A549 (cell line): ENCODE results near the gene SLC6A19. TPM values are rescaled to one million over a fixed set of nuclear protein-coding genes. Genes with fewer than 3 reads are reported as not detected.

ENCODE experiments used
- ATAC-seq, 2 experiments: fragments of 200-7000 bp in 1 of 2; fragments of >200 bp in 1 of 2; cut with Nextera tagmentation in 1 of 2; cut with Tn5 transposase in 1 of 2; 3 replicates each; pipeline versions ENCODE4 v1.8.0 to v1.9.1; 2018 to 2020; ENCODE audit warnings: mild to moderate bottlenecking in 1 of 2, moderate library complexity in 1 of 2
- CTCF ChIA-PET: fragments of 300-600 bp; sonication (Branson Sonifier 250); formaldehyde crosslinking; extraction: SDS; loops from one replicate; lab custom pipeline; 2021; ENCODE audit warnings: antibody characterized with exemption, inconsistent platforms; lab: Yijun Ruan, JAX
- POLR2A ChIA-PET: fragments of 350-600 bp; formaldehyde crosslinking; extraction: SDS; loops from one replicate; lab custom pipeline; 2021; ENCODE audit warnings: antibody characterized with exemption, inconsistent platforms; lab: Yijun Ruan, JAX
- DNase-seq, 2 experiments: peaks; one replicate each; pipeline versions ENCODE4 v3.0.0 to v3.0.0-alpha.2; 2011 to 2016; ENCODE audit warnings: low read depth in 1 of 2, low spot score in 1 of 2
- FAIRE-seq: peaks from 2 replicates; lab custom pipeline; 2011; peaks lifted over from hg19 to GRCh38; lab: Jason Lieb, UNC
- H3K27ac ChIP-seq, 2 experiments: fragments of >200 bp; sonication (Bioruptor Twin); formaldehyde crosslinking; 3 replicates each; pipeline ENCODE4 v1.5.1; 2016 to 2017
- H3K4me1 ChIP-seq: fragments of >200 bp; sonication (Bioruptor Twin); formaldehyde crosslinking; 3 replicates; pipeline ENCODE4 v1.6.1; 2016
- H3K4me2 ChIP-seq: fragments of >200 bp; sonication (Bioruptor Twin); formaldehyde crosslinking; 3 replicates; pipeline ENCODE4 v1.6.1; 2016
- H3K4me3 ChIP-seq: fragments of >200 bp; sonication (Bioruptor Twin); formaldehyde crosslinking; 3 replicates; pipeline ENCODE4 v1.5.1; 2016
- H3K9me3 ChIP-seq: fragments of >200 bp; sonication (Bioruptor Twin); formaldehyde crosslinking; 3 replicates; pipeline ENCODE4 v1.6.1; 2016
- BHLHE40 ChIP-seq: IDR thresholded peaks from 2 replicates; pipeline ENCODE4 v1.6.1; 2012; ENCODE audit warnings: low read depth, low read length, inconsistent platforms
- CBX8 ChIP-seq: fragments of 200-600 bp; sonication (generic); IDR thresholded peaks from 2 replicates; pipeline ENCODE4 v1.6.1; 2016
- CHD2 ChIP-seq: fragments of 150-350 bp; IDR thresholded peaks from 2 replicates; pipeline ENCODE4 v1.6.1; 2014; ENCODE audit warnings: low read length; ENCODE audit not compliant: partially characterized antibody
- EHF ChIP-seq: fragments of 250-450 bp; sonication (Bioruptor Pico); IDR thresholded peaks from 2 replicates; pipeline ENCODE4 v1.5.0; 2020; ENCODE audit warnings: mild to moderate bottlenecking
- FOXS1 ChIP-seq: fragments of 250-450 bp; sonication (Bioruptor Pico); IDR thresholded peaks from 2 replicates; pipeline ENCODE4 v1.5.0; 2020; ENCODE audit warnings: mild to moderate bottlenecking, moderate library complexity
- GATA3 ChIP-seq: IDR thresholded peaks from 2 replicates; pipeline ENCODE4 v1.6.1; 2012; ENCODE audit warnings: borderline replicate concordance
- HEYL ChIP-seq: fragments of 250-450 bp; sonication (Bioruptor Pico); IDR thresholded peaks from 2 replicates; pipeline ENCODE4 v1.8.0; 2021; ENCODE audit warnings: mild to moderate bottlenecking, moderate library complexity
- HOXA7 ChIP-seq: fragments of 250-450 bp; sonication (Bioruptor Pico); IDR thresholded peaks from 2 replicates; pipeline ENCODE4 v1.5.0; 2020; ENCODE audit warnings: mild to moderate bottlenecking, moderate library complexity
- JUN ChIP-seq, 2 experiments: fragments of >200 bp; sonication (Bioruptor Twin); formaldehyde crosslinking; IDR thresholded peaks; 2 replicates in 1 of 2; 3 replicates in 1 of 2; pipeline ENCODE4 v1.6.1; 2016 to 2017
- KDM1A ChIP-seq: fragments of 200-600 bp; sonication (generic); IDR thresholded peaks from 2 replicates; pipeline ENCODE4 v1.6.1; 2016; ENCODE audit warnings: low read depth, mild to moderate bottlenecking
- KDM5A ChIP-seq: fragments of 200-600 bp; sonication (generic); IDR thresholded peaks from 2 replicates; pipeline ENCODE4 v1.6.1; 2016; ENCODE audit warnings: antibody characterized with exemption, mild to moderate bottlenecking
- MAFK ChIP-seq: fragments of 450-650 bp; IDR thresholded peaks from 2 replicates; pipeline ENCODE4 v1.6.1; 2014; ENCODE audit not compliant: partially characterized antibody
- POLR2A ChIP-seq: IDR thresholded peaks from 2 replicates; pipeline ENCODE4 v1.6.1; 2012; ENCODE audit warnings: mild to moderate bottlenecking, low read length
- RARB ChIP-seq: fragments of 250-450 bp; sonication (Bioruptor Pico); IDR thresholded peaks from 2 replicates; pipeline ENCODE4 v1.8.0; 2021; ENCODE audit warnings: mild to moderate bottlenecking, moderate library complexity
- SREBF2 ChIP-seq: fragments of 450-650 bp; IDR thresholded peaks from 2 replicates; pipeline ENCODE4 v1.6.1; 2014; ENCODE audit warnings: mild to moderate bottlenecking, moderate library complexity
- TFCP2L1 ChIP-seq: fragments of 250-450 bp; sonication (Bioruptor Pico); IDR thresholded peaks from 2 replicates; pipeline ENCODE4 v1.5.0; 2021; ENCODE audit warnings: mild to moderate bottlenecking
- TP53 ChIP-seq: fragments of 250-450 bp; sonication (Bioruptor Pico); IDR thresholded peaks from 2 replicates; pipeline ENCODE4 v1.5.0; 2021; ENCODE audit warnings: mild to moderate bottlenecking, moderate library complexity
- ZSCAN20 ChIP-seq: fragments of 250-450 bp; sonication (Bioruptor Pico); IDR thresholded peaks from 2 replicates; pipeline ENCODE4 v1.8.0; 2022; ENCODE audit warnings: mild to moderate bottlenecking, moderate library complexity
- WGBS: methylation state at CpG from one replicate; pipeline ENCODE4 v1.1.6; 2017; ENCODE audit errors: missing lambda C conversion rate; 5-methylcytosine and 5-hydroxymethylcytosine counted together
- polyA plus RNA-seq, 4 experiments: library from polyadenylated mRNA; depleted of rRNA in 3 of 4; stranded (reverse); fragments of >200 nt; fragmentation: RNase III in 1 of 4; extraction: RNeasy Plus Mini Kit Qiagen cat#74134 plus additional on column Dnase treatment in 1 of 4; gene quantifications; 2 replicates in 3 of 4; 3 replicates in 1 of 4; pipeline ENCODE4 v1.2.3, GENCODE V29; 2011 to 2017
- TF ChIP-seq, protein P1 (sequence below): fragments of 450-650 bp; IDR thresholded peaks from 2 replicates; pipeline ENCODE4 v1.6.1; 2014; ENCODE audit warnings: antibody characterized with exemption
- TF ChIP-seq, protein P2 (sequence below): fragments of >200 bp; sonication (Bioruptor Twin); formaldehyde crosslinking; IDR thresholded peaks from 2 replicates; pipeline ENCODE4 v1.6.1; 2016
- TF ChIP-seq, protein P3 (sequence below): fragments of 250-450 bp; sonication (Bioruptor Pico); IDR thresholded peaks from 2 replicates; pipeline ENCODE4 v1.5.0; 2020; ENCODE audit warnings: low read depth, mild to moderate bottlenecking, moderate library complexity
- TF ChIP-seq, protein P4 (sequence below): IDR thresholded peaks from 2 replicates; pipeline ENCODE4 v1.6.1; 2012
- TF ChIP-seq, protein P5 (sequence below): IDR thresholded peaks from 2 replicates; pipeline ENCODE4 v1.6.1; 2012; ENCODE audit warnings: low read depth, borderline replicate concordance

SLC6A19 gene
- polyA plus RNA-seq, 2 of the 4 experiments (the other 2 are of a cell fraction), result 0.01 TPM; not detected in 1

DNA sequence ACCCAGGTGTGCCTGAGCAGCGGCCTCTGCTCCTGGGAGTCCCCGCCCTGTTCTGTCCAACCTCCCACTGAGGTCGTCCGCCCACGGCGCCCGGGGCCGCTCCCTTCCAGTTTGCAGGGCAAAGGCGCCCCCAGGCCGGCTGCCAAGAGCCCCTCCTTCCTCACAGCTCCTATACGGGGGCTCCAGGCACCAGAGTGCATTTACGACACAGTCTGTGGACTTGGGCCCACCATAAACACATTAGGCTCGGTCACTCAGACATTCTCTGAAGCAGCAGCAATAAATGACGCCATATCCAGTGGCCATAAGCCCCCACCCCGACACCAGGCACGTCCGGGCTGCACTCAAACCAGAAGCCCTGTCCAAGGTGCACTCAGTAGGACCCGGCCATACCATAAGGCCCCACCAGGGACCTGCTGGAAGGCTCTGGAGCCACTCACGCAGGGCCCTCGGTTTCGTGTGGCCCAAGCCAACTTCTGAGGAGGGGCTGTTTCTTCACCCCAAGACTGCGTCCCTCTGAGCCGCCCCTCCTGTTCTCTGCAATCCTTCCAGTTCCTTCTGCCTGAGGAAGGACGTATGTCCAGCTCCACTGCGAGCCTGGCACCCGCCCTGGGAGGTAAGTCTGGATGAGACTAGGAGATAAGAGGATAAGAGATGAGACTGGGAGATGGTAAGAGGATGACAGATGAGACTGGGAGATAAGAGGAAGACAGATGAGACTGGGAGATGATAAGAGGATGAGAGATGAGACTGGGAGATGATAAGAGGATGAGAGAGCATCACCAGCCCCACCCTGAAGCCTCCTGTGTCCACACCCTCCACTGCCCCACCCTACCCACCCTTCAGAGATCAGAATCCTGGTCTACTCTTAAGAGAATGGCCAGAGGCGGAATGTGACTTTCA, 50.5 kb downstream of the SLC6A19 start:
- Histone ChIP-seq H3K4me3 (no peak overlapping the region), H3K4me2 (no peak overlapping the region), H3K4me1 (no peaks in the 10 kb centered on the region)
- FAIRE-seq, result no peak
- TF ChIP-seq POLR2A (no peak), HOXA7 (CRISPR knock-in tag) (no peak), MAFK (no peak)
- TF ChIP-seq, protein P1, sequence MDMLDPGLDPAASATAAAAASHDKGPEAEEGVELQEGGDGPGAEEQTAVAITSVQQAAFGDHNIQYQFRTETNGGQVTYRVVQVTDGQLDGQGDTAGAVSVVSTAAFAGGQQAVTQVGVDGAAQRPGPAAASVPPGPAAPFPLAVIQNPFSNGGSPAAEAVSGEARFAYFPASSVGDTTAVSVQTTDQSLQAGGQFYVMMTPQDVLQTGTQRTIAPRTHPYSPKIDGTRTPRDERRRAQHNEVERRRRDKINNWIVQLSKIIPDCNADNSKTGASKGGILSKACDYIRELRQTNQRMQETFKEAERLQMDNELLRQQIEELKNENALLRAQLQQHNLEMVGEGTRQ, result no peak
- TF ChIP-seq, all 56 proteins: peak for 0
- H3K9me3 ChIP-seq, result no peaks in the 10 kb centered on the region
- H3K27ac ChIP-seq, result no peak overlapping the region
- 80% methylated on average over 24 of the region's 27 CpGs for whole genome bisulfite sequencing
- ChIA-PET POLR2A (no interaction called here), CTCF (no interaction called here)
- DNase-seq (no peak), ATAC-seq (no peak)

DNA sequence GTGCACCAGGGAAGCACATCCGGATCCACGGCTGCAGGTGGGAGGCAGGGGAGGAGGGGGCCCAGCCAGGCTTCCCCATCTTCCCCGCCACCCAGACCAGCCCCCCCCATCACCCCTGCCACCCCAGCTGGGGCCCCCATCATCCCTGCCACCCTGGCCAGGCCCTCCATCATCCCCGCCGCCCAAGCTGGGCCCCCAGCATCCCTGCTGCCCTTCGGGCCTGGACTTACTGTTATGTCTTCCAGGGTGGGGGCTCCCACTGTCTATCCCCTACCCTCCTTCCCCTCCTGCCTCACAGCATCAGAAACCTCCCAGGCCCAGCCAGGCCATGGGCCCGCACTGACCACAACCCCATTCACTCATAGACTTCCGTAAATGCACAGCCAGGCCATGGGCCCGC, 51.3 kb downstream of the SLC6A19 start:
- ATAC-seq (no peak), FAIRE-seq (no peak), DNase-seq (no peak)
- Histone ChIP-seq H3K9me3 (no peaks in the 10 kb centered on the region), H3K4me2 (no peak overlapping the region), H3K4me3 (no peak overlapping the region), H3K27ac (no peak overlapping the region), H3K4me1 (no peaks in the 10 kb centered on the region)
- ChIA-PET POLR2A (no interaction called here), CTCF (no interaction called here)
- WGBS, result 91% methylated on average over 8 of the region's 9 CpGs
- TF ChIP-seq, protein P2, sequence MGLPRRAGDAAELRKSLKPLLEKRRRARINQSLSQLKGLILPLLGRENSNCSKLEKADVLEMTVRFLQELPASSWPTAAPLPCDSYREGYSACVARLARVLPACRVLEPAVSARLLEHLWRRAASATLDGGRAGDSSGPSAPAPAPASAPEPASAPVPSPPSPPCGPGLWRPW, result no peak
- TF ChIP-seq GATA3 (no peak), KDM1A (no peak), HOXA7 (CRISPR knock-in tag) (no peak), TFCP2L1 (CRISPR knock-in tag) (no peak), RARB (no peak), EHF (no peak), SREBF2 (no peak), JUN (IDR thresholded peaks at IDR 0.05) (no peak), ZSCAN20 (CRISPR knock-in tag) (no peak), CHD2 (no peak), KDM5A (no peak), HEYL (CRISPR knock-in tag) (no peak), BHLHE40 (no peak), FOXS1 (CRISPR knock-in tag) (no peak), TP53 (CRISPR knock-in tag) (no peak), CBX8 (no peak)
- TF ChIP-seq, protein P3, sequence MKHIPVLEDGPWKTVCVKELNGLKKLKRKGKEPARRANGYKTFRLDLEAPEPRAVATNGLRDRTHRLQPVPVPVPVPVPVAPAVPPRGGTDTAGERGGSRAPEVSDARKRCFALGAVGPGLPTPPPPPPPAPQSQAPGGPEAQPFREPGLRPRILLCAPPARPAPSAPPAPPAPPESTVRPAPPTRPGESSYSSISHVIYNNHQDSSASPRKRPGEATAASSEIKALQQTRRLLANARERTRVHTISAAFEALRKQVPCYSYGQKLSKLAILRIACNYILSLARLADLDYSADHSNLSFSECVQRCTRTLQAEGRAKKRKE (CRISPR knock-in tag), result no peak
- TF ChIP-seq, protein P4, sequence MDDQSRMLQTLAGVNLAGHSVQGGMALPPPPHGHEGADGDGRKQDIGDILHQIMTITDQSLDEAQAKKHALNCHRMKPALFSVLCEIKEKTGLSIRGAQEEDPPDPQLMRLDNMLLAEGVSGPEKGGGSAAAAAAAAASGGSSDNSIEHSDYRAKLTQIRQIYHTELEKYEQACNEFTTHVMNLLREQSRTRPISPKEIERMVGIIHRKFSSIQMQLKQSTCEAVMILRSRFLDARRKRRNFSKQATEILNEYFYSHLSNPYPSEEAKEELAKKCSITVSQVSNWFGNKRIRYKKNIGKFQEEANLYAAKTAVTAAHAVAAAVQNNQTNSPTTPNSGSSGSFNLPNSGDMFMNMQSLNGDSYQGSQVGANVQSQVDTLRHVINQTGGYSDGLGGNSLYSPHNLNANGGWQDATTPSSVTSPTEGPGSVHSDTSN, result no peak
- TF ChIP-seq, protein P5, sequence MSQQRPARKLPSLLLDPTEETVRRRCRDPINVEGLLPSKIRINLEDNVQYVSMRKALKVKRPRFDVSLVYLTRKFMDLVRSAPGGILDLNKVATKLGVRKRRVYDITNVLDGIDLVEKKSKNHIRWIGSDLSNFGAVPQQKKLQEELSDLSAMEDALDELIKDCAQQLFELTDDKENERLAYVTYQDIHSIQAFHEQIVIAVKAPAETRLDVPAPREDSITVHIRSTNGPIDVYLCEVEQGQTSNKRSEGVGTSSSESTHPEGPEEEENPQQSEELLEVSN, result no peak
